Stimulated activated naive CD8-positive, alpha-beta T cell treated with anti-CD3 and anti-CD28 coated beads, Interleukin-15, Interleukin-2, amounts not matched to agents 100 U/mL and 50 U/mL, for 24 hours (primary cell): ENCODE data around the gene FOXK1.

ENCODE experiments used
- ATAC-seq: fragments of 150-1000 bp; cut with Tn5 transposase; one replicate; pipeline ENCODE4 v1.10.0; 2021
- DNase-seq: peaks from one replicate; pipeline ENCODE4 v3.0.0; 2021

FOXK1 gene

DNA sequence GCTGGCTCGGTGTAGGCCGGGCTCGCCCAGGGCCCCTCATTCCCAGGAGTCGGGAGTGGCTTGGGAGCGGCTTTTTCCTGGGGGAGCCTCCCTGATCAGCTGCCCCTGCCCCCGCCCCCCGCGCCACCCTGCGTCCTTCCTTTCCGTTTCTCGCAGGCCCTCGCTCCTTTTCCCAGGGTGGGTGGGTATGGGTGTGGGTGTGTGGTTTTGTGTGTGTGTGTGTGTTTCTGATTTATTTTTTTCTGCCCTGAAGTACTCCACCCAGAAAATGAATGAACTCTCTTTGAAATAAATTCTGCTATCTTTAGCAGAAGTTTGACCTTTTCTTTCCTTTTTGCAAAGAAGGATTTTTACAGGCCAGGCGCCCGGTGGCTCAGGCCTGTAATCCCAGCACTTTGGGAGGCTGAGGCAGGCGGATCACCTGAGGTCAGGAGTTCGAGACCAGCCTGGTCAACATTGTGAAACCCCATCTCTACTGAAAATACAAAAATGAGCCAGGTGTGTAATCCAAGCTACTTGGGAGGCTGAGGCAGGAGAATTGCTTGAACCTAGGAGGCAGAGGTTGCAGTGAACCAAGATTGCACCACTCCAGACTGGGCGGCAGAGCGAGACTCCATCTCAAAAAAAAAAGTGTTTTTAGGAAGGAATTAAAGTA lies 63.3 kb downstream of the FOXK1 start:
- no peak for DNase-seq
- ATAC-seq = peak; percentile 6

DNA sequence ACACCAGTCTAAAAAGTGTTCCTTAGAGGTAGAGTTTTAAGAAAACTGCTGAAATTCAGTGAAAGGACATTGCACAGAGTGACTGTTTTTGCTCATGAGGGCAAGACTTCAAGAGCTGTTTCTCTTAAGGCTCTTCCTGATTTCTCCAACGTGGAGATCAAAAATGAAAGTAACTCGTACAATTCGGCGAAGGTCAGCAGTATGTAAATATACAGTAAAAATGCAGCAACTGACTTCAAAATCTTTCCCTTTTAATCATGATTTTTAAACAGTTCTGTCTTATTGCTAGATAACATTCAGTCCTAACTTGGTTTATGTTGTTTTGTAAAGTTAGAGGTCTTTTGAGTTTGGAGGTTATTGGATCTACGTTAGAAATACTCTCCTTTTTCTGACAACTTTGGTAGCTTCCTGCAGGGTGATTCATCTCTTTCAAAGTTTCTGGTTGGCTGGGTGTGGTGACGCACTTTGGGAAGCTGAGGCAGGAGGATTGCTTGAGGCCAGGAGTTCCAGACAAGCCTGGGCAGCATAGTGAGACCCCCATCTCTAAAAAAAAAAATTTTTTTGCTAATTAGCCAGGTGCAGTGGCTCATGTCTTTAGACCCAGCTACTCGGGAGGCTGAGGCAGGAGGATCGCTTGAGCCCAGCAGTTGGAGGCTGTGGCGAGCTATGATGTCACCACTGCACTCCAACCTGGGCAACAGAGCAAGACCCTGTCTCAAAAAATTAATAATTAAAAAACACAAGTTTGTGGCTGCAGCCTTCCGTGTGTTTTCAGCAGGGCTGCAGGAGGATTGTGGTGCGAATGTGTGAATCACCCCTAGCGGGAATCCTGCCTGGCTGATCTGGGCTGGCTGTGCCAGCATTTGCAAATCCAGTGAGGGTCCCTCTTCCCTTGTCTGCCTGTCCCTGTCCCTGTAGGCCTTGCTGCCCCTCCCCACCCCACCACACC lies 64.2 kb downstream of the FOXK1 start:
- DNase-seq (peak; percentile 31), ATAC-seq (no peak)

DNA sequence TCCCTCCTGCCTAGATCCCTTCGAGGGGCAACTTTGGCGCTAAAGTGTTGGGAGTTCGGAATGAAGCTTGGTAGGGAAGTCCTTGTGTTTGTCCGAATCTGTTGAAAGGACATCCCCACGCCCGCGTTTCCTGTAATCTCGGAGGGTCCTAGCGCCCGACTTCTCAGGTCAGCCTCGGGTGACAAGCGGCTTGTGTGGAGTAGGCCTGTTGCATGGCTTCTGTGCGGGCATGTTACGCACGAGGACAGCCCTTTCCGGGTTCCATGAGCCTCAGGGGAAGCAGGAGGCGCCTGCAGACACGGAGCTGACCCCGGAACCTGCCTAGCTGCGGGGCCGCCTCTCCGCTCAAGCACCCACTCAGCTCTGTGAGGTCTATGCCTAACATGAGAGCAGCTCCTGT lies 64.9 kb downstream of the FOXK1 start:
- ATAC-seq = no peak

DNA sequence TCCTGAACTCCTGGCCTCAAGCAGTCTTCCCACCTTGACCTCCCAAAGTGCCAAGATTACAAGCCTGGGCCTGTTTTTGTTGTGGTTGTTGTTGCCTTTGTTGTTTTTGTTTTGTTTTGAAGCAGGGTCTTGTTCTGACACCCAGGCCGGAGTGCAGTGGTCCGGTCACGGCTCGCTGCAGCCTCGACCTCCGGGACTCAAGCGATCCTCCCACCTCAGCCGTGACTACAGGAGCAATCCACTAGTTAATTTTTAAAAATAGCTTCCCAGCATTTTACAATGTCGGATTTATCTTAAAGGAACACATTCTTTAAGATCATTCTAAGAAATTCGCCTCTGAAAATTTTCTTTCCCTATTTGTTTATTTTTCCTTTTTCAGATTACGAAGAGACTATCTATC lies 65.7 kb downstream of the FOXK1 start:
- no peak for ATAC-seq
- no peak for DNase-seq

More for the DNA sequence above, 64.9 kb downstream of the FOXK1 start:
- DNase-seq = no peak

GRCh38 chr7:4748231-4748681 lies 66.2 kb downstream of the FOXK1 start:
- DNase-seq = no peak
- ATAC-seq = no peak

DNA sequence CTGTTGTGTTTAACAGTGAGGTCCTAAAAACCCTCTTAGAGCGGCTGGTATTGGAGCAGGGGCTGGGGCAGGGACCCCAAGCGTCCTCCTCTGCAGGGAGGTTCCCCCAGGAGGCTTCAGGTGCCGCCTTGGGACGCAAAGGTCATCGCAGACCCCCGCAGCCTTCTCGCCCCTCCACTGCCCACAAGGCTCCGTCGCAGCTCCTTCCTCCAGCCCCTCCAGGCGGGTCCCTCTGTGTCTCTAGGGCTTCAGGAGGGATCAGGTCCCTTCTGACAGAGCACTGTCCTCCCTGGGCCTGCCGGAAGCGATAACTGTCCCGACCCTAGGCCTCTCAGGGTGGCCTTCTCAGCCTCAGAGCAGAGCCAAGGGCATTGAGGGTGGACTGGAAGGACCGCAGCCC lies 67.3 kb downstream of the FOXK1 start:
- no peak for ATAC-seq
- DNase-seq = no peak

DNA sequence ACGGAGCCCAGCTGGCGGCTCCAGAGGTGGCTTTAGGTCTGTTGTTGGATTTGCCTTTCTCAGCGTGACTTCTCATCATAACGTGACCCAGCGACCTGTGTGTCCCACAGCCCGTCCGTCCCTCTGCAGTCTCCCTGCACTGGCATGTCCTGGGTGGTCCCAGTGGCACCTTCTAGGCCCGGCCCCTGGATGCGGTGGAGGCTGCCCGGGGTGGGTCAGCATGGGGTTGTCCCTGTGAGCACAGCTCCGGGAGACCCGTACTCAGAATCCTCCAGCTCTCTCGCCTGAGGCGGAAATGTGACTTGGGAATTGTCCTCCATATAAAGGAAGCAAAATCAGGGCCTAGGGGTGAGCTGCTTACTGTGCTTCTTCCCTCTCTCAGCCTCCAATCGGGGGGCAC lies 67.7 kb downstream of the FOXK1 start:
- DNase-seq = no peak
- no peak for ATAC-seq

- DNase-seq (no peak), ATAC-seq (no peak)
These were observed 69.4 kb downstream of the FOXK1 start for GRCh38 chr7:4751398-4751947.

- DNase-seq = peak; percentile 92
These were observed 71.7 kb downstream of the FOXK1 start for GRCh38 chr7:4753598-4754432.

GRCh38 chr7:4754433-4755010 lies 72.4 kb downstream of the FOXK1 start:
- DNase-seq (no peak), ATAC-seq (no peak)

More at GRCh38 chr7:4753598-4754432, 71.7 kb downstream of the FOXK1 start:
- peak; percentile 91 for ATAC-seq

DNA sequence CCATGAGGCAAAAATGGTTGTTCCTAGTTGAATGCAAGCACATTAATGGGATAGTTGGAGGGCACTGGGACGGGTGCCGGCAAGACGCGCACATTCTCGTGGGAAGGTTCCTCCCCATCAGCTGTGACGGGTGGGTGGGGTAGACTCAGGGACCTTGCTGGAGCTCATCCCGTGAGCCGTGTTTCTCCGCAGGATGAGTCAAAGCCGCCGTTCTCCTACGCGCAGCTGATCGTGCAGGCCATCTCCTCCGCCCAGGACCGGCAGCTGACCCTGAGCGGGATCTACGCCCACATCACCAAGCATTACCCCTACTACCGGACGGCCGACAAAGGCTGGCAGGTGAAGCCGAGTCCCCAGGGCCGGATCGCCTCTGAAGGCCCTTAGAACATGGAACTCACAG lies 73.0 kb downstream of the FOXK1 start:
- DNase-seq = no peak
- ATAC-seq = no peak

DNA sequence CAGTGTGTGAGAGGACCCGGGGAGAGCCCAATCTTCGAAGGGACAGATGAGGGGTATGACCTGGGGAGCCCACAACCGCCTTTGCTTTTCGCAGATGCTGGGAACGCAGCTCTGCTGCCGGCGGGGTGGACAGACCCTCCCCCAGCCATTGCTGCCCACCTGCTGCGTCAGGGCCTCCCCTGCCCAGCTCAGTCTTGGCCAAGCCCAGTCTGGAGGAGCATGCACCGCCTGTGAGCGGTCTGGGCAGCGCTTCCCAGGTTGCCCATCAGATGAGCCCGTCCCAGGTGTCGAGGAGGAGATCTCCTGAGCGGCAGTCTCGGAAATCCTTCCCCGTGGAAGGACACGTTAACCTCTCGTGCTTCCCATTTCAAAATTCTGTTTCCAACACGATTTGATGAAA lies 76.0 kb downstream of the FOXK1 start:
- ATAC-seq (no peak), DNase-seq (no peak)

- ATAC-seq (no peak), DNase-seq (no peak)
These were observed 76.7 kb downstream of the FOXK1 start for GRCh38 chr7:4758791-4759190.

- ATAC-seq = no peak
- DNase-seq = no peak
These were observed 77.1 kb downstream of the FOXK1 start for GRCh38 chr7:4759211-4759610.

GRCh38 chr7:4760952-4761351 lies 78.9 kb downstream of the FOXK1 start:
- DNase-seq (no peak), ATAC-seq (no peak)

DNA sequence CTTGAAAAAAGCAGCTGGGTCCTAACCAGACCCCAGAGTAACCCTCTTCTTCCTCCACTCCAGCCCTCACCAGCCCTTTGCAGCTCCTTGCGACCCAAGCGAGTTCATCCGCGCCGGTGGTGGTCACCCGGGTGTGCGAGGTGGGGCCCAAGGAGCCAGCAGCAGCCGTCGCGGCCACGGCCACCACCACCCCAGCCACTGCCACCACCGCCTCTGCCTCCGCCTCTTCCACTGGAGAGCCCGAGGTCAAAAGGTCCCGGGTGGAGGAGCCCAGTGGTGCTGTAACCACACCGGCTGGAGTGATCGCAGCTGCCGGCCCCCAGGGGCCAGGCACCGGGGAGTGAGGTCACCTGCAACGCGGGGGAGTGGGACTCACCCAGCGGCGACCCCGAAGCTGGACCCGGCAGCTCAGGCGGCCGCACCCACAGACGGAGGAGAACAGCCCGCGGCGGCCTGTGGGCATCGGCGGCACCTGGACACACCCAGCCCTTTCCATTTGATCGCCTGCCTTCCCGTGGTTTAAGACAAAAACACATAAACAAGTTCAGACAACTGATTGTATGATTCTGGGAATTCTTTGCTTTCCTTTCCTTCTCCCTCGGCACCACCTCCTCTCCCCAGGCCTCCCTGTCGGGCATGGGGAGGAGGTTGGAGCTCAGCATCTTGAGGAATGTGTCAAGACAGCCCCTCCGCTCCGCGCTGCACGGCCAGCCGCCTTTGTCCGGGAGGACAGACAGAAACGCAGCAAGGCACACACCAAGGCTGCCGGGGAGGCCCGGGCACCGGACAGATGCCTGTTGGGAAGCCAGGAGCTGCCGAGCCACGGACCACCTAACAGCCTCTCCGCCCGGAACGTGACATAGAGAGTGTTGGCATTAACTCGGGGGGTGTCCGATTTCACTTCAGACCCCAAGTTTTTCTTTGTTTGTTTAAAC lies 80.3 kb downstream of the FOXK1 start:
- DNase-seq (no peak), ATAC-seq (no peak)

DNA sequence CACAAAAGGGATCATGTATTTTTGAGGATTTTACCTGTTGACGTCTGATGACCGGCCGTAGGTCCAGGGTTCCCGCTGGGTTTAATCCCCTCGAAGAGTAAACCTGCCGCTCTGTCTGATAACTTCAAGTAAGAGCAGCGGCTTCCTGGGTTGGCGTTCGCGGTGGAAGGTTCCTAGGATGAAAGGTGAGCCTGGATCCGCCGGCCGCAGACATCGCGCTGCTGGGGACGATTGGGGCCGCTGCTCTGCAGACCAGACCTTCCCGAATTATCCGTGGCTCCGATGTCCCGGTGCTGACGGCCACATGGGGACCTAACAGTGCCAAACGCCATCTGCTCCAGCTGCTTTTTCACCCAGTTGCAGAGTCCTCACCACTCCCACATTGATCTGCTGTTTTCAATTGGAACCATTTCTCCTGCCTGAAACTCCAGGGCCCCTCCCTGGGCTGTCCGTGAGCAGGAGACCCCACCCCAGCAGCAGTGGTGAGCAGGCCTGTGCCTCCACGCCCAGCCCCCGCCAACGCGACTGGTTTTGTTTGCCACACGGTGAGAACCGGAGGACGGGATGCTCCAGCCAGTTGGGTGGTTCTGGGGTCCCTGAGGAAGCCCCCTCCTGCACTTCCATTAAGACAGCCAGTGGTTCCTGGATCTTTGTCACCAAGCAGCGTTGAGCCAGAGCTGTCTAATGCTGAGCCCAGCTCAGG lies 81.1 kb downstream of the FOXK1 start:
- ATAC-seq (no peak), DNase-seq (no peak)

DNA sequence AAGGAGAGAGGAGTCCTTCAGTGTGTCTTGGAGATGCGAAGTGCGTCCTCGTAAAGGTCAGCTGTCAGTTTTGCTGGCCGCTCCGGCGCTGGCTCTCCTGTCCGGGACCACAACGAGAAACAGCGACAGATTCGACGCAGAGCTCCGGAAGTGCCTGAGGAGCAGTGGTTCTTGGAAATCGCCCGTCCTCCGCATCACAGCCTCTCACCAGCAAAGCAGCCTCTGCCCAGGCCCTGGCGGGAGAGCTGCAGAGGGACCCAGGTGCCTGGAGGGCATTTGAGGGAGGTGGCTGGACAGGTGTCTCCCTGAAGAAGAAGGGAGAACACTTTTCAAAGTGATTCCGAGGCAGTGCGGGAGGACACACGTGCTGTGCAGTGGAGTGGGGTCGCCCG lies 81.7 kb downstream of the FOXK1 start:
- no peak for ATAC-seq
- DNase-seq = no peak

DNA sequence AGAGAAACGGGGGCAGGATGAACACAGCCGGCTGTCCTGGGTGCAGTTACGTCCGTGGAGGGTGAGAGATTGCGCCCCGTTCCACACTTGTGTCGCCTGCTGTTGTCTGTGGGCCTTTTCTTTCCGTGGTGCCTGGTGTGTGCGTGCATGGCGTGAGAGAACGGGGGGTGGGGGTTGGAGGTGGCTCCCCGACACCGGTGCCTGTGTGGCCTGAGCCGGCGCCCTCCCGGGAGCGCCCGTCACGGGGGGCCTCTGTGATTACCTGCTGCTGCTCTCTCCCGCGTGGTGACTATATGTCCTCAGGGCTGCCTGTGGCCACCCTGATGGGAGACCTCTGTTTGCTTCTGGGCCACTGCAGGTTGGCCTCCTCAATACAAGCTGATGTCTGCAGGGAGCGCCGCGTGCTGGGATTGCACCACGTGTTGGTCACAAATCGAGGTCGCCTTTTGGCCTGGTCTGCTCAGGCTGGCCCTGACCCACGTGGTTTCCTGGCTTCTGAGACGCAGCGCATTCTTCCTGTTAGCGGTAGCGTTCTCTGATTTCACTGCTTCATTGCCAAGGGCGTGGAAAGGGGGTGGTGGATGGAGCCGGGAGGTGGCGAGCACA lies 82.4 kb downstream of the FOXK1 start:
- no peak for ATAC-seq
- DNase-seq = no peak
